ENCODE data around the gene KRTAP10-1.

DNA sequence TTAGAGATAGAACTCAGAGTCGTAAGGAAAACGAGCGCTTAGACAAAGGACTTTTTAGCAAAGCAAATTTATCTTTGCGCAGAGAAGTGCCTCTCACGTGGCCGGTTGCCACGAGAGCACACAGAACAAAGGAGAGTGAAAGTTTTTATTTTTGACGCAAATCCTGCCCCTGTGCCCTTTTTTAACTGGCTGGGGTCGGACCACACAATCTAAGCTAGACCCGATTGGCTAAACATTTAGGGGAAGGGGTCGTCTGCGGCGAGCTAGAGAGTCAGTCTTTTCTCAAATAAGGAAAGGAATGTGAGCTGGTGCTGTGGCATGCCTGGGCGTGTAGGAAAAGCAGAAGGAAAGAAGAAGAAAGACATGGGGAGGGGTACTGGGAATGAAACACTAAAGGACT lies 8.9 kb upstream of the KRTAP10-1 start:
- TF ChIP-seq, protein P1, sequence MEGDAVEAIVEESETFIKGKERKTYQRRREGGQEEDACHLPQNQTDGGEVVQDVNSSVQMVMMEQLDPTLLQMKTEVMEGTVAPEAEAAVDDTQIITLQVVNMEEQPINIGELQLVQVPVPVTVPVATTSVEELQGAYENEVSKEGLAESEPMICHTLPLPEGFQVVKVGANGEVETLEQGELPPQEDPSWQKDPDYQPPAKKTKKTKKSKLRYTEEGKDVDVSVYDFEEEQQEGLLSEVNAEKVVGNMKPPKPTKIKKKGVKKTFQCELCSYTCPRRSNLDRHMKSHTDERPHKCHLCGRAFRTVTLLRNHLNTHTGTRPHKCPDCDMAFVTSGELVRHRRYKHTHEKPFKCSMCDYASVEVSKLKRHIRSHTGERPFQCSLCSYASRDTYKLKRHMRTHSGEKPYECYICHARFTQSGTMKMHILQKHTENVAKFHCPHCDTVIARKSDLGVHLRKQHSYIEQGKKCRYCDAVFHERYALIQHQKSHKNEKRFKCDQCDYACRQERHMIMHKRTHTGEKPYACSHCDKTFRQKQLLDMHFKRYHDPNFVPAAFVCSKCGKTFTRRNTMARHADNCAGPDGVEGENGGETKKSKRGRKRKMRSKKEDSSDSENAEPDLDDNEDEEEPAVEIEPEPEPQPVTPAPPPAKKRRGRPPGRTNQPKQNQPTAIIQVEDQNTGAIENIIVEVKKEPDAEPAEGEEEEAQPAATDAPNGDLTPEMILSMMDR (conservative IDR thresholded peaks at IDR 0.05), result no peak
- no peak for TF ChIP-seq ZFX (IDR thresholded peaks at IDR 0.05)
